GM20431 (cell line): Measurements from ENCODE around the gene CSE1L.
"Not testable (repeated sequence)": the region's sequence is repeated elsewhere in the genome, so short reads cannot be mapped to it uniquely, and the experiment has no call there.

Experiments used
- in situ Hi-C: fragments of 300-500 bp; cut with MseI, MboI; formaldehyde crosslinking; loops from one replicate; pipeline ENCODE4 v1.15.0; 2020; ENCODE audit warnings: low sequenced_read_pairs; ENCODE audit not compliant: unreplicated experiment

CSE1L gene

DNA sequence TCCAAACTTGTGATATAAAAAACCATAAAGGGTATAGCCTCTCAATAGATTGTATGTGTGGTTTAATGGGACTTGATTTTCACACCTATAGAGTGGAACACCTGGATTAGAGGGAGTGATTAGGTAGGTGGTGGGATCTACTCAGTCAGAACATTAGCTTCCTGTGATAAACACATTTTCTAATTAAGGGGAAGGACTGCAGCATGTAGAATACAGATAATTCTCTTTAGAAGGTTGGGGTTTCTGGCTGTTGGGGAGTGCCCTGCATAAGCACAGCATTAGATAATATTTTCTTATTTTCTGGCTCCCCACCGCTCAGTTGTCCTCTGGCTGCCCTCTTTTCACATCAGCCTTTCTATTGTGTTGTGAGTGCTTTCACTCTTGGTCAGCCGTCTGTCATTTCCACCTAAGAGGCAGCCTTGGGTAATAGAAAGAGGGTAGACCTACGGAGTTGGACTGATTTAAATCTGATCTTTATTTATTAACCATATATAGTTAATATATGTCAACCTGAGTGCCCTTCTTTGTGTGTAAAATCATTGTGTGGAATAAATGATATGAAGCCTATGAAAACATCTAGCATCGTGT is 8.0 kb downstream of the CSE1L start:
- in situ Hi-C loops, result no loop called here

DNA sequence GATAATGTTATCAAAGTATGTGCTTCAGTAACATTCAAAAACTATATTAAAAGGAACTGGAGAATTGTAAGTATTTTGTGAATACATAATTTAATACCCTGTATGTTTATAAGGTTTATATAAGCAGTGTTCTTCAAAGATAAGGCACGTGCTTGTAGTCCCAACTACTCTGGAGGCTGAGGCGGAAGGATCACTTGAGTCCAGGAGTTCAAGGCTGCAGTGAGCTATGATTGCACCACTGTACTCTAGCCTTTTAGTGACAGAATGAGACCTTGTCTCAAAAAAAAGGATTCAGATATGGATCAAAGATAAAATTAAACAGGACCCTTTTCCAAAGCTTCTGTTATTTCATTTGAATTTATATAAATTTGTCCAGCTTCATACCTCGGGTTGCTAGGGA is 17.2 kb downstream of the CSE1L start:
- in situ Hi-C loops, result no loop called here

DNA sequence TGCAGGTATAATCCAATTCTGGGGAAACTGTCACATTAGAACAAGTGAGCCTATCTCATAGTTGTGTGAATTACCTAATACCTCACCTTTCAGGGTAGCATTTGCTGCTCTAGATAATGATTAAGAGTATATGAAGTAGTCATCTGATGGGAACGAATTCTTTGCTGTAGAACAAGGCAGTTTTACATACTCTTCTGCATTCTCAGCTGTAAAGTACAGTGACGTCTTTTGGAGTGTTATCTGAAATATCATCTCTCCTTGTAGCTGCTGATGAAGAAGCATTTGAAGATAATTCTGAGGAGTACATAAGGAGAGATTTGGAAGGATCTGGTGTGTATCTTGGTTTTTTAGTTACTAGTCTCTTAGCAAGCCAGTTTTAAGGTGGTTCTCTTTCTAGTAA is 28.4 kb downstream of the CSE1L start:
- in situ Hi-C loops, result no loop called here

DNA sequence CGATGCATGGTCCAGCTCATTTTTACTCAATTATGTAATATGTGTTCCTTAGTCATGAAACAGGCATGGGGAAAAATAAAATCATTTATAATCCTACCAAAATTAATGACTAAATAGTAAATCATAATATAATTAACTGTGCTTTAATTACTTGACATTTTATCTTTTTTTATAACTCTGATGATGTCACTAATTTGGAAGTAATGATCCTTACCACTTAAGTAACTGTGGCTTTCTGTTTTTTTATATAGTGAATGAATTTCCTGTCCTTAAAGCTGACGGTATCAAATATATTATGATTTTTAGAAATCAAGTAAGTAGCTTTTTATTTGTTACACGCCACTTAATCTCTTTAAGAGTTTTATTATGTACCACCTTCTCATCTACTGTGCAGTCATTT is 32.2 kb downstream of the CSE1L start:
- in situ Hi-C loops, result no loop called here

DNA sequence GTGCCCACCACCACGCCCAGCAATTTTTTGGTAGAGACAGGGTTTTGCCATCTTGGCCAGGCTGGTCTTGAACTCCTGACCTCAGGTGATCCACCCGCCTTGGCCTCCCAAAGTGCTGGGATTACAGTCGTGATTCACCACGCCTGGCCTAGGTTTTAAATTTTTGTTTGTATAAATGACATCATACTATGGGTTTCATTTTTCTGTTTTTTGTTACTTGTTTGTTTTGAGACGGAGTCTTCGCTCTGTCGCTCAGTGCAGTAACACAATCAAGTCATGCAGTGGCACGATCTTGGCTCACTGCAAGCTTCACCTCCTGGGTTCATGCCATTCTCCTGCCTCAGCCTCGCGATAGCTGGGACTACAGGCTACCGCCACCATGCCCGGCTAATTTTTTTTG is 36.2 kb downstream of the CSE1L start:
- in situ Hi-C loops, result not testable (repeated sequence)

DNA sequence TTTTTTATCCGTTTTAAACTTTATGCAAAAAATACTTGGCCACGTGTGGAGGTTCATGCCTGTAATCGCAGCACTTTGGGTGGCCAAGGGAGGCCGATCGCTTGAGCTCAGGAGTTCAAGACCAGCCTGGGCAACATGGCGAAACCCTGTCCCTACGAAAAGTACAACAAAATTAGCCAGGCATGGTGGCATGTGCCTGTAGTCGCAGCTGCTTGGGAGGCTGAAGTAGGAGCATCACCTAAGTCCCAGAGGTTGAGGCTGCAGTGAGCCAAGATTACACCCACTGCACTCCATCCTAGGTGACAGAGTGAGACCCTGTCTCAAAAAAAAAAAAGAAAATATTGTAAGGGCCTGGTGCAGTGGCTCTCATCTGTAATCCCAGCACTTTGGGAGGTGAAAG is 45.0 kb downstream of the CSE1L start:
- in situ Hi-C loops, result no loop called here

DNA sequence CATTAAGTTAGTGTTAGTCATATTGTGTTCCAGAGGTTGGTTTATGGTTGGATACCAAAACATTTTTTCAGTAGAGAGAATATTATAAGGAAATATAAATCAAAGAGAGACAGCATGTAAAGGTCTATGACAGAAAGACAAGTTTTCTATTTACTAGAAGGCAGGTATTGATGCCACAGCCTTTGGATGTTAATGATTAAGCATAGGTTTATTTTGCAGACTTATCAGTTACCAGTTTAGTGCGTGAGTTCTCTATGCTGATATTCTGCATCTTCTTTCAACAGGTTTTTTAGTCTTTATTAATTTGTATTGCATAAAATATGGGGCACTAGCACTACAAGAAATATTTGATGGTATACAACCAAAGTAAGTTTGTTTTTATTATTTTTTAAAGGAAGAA is 45.6 kb downstream of the CSE1L start:
- in situ Hi-C loops, result no loop called here

DNA sequence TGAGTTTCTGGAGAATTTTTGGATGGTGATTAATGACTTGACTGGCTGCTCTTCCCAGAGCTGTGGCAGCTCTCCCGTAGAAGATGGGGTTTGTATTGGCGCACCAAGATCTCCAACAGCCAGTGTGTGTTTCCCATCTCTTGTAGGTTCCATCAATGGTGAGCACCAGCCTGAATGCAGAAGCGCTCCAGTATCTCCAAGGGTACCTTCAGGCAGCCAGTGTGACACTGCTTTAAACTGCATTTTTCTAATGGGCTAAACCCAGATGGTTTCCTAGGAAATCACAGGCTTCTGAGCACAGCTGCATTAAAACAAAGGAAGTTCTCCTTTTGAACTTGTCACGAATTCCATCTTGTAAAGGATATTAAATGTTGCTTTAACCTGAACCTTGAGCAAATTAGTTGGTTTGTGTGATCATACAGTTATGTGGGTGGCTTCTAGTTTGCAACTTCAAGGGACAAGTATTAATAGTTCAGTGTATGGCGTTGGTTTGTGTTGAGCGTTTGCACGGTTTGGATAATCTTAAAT is 50.2 kb downstream of the CSE1L start:
- in situ Hi-C loops, result no loop called here

DNA sequence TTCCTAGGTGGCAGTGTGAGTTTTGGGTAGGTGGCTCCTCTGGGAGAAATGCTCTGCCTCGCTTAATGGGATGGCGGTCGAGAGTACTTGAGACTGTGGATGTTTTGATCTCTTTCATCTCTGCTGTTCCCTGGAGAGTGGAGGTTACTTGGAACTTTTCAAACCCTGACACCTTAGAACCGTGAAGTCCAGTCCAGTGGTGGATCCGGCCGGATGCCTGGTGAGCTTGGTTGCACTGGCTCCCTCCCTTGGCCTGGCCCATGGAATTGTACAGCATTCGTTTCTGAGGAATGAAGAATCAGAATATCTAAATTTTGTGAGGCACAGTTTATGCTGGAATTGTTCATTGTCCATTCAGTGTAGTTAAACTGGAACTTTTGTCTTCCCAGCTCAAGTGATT is 51.0 kb downstream of the CSE1L start:
- in situ Hi-C loops, result no loop called here

DNA sequence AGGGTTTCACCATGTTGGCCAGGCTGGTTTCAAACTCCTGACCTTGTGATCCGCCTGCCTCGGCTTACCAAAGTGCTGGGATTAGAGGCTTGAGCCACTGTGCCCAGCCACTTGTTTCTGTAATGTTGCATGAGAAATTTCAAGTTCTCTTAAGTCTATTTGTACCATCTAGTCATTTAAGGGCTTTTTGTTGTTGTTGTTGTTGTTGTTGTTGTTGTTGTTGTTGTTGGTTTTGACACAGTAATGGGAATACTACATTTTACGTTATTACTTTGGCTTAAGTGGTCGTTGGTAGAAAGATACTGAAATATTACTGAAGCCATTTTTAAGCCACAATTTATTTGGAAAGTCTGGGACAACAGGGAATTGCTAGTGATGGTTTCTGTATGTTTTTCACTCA is 52.0 kb downstream of the CSE1L start:
- in situ Hi-C loops, result no loop called here

DNA sequence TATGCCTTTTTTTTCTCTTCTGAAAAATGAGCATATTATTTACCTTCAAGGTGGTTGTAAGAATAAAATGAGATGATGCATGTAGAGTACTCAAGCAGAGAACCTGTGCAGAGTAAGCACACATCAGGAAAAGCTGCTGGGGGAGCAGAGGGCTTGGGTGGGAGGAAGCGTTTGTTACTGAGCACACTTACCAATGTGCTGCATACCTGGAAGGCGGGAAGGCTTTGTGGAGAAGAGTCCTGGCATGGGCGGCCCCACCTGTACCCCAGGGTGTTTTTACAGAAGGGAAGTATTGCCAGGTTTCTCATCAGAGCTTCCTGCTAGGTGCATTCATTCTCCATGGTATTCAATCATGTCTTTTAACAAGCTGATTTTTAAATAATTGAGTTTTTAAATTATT is 52.9 kb downstream of the CSE1L start:
- in situ Hi-C loops, result no loop called here

DNA sequence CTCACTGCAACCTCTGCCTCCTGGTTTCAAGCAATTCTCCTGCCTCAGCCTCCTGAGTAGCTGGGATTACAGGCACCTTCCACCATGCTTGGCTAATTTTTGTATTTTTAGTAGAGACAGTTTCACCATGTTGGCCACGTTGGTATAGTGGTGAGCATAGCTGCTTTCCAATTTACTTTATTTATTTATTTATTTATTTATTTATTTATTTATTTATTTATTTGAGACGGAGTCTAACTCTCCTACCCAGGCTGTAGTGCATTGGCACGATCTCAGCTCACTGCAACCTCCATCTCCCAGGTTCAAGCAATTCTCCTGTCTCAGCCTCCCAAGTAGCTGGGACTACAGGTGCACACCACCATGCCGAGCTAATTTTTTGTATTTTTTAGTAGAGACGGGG is 54.2 kb downstream of the CSE1L start:
- in situ Hi-C loops, result not testable (repeated sequence)

DNA sequence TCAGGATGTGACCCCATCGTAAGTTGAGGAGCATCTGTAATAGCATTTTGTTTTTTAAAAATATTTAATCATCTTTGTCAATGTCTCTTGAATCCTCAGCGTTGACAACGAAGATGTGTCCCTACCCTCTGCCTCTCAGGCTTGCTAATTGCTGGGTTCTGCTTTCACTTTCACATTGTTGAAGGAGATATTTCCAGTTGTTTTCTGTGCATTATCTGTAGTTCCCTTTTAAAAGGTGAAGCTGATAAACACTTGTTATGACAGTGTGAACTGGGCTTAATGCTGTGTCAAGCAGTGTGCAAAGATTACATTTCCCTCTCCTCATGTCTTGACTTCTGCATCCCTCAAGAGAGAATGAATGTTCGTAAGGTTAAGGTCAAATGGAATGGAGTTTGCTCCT is 54.9 kb downstream of the CSE1L start:
- in situ Hi-C loops, result no loop called here

DNA sequence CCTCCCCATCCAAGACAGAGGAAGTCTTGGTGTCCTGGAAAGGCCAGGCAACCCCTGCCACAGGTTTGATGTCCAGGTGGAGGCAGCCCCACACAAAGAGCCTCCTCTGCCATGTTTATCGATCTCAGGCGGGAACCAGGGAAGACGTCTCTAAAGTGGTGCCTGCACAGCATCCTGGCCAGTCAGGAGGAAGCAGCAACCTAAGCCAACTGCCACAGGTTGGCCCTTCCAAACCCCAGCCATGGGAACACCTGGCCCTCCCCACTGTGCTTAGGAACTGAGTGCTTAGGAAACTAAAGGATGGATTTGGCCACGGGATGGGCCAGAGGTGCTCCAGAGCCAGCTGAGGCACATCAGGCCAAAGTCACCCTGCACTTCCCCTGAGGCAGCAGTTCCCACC is 56.9 kb downstream of the CSE1L start:
- in situ Hi-C loops, result no loop called here

DNA sequence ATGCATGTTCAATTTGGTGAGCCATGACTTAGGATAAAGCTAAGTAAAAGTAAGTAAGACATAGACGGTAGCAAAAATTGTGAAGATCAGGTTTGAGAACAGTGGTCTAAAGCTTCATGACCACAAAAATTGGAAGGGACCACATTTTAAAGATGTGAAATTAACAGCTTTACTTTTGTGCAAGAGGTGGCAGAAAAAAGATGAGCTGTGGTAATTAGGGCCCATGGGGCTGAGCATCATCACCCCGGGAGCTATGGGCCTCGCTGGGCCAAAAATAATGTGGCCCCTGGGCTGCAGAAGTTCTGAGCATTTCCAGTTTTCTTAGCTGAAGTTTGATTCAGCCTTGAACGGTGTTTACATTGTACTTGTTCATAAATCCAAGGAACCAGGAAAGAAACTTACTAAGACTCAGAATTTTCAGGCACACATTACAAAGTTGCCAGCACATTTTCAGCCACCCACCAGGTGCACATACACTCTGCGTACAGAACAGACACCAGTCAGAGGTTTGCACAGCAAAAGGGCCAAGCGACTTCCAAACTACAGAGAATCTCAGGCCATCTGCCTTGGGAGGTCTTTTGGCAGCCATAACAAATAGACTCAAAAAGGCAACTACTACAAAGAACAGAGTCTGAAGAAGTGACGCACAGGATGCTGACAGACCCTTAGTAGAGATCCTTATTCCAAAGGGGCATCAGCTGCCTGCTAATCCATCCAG is 57.7 kb downstream of the CSE1L start:
- in situ Hi-C loops, result no loop called here

DNA sequence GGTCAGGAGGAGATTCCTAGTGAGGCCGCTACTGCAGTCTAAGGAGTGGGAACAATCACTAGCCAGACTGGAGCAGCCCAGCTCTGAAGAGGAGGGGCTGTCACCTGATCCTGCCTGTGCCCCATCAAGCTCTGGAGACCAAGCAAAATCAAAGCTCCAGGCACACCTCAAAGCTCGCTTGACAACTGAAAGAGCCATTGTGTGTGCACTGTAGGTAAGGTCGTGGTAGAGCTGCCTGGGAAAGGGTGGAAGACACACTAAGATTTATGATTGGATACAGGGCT is 58.2 kb downstream of the CSE1L start:
- in situ Hi-C loops, result no loop called here

DNA sequence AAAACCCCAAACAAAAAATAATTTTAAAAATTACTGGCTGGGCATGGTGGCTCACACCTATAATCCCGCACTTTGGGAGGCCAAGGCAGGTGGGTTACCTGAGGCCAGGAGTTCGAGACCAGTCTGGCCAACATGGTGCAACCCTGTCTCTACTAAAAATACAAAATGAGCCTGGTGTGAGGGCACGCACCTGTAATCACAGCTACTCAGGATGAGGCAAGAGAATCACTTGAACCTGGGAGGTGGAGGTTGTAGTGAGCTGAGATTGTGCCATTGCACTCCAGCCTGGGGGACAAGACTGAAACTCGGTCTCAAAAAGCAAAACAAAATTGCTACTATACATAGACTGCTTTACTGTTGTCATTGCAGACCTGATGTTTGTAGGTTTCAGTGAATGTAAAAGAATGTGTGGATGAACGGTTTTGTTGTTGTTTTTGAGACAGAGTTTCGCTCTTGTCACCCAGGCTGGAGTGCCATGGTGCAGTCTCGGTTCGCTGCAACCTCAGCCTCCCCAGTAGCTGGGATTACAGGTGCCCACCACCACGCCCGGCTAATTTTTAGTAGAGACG is 59.0 kb downstream of the CSE1L start:
- in situ Hi-C loops, result not testable (repeated sequence)

DNA sequence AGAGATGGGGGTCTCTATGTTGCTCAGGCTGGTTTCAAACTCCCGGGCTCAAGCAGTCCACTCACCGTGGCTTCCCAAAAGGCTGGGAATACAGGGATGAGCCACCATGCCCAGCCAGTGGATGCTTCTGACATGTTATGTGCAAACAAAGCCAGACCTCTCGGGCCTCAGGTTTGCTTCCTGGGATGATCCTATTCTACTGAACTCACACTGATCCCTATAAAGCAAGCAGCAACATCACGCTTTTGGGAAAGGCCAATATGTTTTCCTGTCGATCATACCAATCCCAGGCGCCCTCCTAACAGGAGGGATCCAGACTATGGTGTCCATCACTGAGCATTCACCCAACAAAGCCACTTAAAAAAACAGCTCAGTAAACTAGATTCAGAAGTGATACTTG is 60.2 kb downstream of the CSE1L start:
- in situ Hi-C loops, result no loop called here

DNA sequence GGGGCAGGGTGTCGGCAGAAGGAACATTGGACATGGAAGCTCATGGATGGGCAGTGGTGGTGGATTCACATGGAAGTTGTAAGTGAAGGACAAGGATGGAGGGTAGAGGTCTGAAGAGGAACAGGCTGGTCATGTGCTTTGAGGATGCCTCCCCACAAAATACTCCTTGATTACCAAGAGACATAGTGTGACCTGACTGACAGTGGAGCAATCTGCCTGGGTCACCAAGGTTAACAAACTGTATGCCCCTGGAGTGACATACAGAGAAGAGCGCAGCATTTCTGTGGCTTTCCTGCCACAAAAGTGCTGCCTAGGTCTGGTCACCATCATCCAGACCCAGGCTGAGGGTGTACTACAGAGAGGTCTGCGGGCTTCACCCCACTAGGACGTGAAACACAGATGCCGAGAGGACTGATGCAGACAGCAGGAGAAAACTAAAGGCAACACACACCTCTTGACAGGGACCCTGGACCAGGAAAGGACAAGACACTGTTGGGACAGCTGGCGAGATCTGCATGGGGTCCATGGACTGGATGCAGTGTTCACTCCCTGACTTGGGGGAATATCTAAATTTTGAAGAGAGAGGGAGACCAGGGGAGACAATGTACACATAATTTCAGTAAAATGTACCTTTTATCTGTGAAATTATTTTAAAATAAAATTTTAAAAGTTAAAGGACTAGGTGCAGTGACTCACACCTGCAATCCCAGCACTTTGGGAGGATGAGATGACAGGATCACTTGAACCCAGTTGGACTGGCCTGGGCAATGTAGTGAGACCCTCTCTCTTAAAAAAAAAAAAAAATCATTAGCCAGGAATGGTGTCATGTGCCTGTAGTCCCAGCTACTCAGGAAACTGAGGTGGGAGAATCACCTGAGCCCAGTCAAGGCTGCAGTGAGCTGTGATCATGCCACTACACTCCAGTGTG is 64.9 kb downstream of the CSE1L start:
- in situ Hi-C loops, result no loop called here

DNA sequence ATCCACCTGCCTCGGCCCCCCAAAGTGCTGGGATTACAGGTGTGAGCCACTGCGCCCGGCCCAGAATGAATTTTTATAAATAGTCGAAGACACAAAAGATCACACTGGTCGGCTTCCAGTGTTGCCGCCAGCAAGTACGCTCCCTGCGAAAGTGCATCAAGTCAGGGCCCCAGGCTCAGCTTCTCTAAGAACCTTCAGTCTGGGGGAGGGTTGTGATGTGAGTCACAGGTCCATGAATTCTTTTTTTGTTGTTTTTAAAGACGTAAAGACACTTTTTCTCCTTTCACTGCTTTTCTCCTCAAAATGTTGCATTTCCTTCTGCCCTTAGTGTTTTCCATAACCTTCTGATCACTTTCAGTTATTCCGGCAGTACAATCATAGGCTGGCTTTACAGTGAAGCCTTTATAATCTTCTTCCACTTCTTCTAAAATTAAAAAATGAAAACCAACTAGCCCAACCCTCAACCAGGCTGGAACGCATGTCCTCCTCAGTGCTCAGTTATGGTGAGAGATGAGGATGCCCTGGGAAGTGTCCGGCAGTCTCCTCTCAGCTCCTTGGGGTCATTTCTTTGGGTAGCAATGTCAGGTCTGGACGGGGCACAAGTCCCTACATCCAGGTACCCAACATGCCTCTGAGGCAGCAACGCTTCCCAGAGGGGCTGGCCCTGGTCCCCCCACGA is 66.6 kb downstream of the CSE1L start:
- in situ Hi-C loops, result no loop called here
